ENCODE results near the gene ENPP3.

DNA sequence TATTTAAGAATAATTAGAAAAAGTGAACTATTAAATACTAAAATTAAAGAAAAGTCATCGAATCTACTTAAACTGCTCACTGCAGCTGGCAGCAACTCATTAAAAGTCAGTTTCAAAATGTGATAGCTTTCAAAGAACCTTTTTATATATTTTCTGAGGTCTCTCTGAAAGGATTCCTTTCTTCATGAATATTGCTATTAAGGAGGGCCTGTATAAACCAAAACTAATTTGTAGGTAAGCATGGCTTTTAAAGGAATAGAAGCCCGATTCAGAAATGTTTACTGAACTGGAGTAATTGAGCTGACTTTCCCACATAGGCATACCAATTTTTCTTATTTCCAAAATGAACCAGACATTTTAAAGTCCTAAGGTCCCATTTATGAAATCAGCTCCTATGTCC, 129.5 kb downstream of the ENPP3 start:
- TF ChIP-seq POLR2A (IDR thresholded peaks at IDR 0.05): no peak
- TF ChIP-seq, protein P1, sequence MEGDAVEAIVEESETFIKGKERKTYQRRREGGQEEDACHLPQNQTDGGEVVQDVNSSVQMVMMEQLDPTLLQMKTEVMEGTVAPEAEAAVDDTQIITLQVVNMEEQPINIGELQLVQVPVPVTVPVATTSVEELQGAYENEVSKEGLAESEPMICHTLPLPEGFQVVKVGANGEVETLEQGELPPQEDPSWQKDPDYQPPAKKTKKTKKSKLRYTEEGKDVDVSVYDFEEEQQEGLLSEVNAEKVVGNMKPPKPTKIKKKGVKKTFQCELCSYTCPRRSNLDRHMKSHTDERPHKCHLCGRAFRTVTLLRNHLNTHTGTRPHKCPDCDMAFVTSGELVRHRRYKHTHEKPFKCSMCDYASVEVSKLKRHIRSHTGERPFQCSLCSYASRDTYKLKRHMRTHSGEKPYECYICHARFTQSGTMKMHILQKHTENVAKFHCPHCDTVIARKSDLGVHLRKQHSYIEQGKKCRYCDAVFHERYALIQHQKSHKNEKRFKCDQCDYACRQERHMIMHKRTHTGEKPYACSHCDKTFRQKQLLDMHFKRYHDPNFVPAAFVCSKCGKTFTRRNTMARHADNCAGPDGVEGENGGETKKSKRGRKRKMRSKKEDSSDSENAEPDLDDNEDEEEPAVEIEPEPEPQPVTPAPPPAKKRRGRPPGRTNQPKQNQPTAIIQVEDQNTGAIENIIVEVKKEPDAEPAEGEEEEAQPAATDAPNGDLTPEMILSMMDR (IDR thresholded peaks at IDR 0.05): no peak
- no peak for TF ChIP-seq POLR2AphosphoS5 (IDR thresholded peaks at IDR 0.05; ENCODE audit: insufficient read depth in 1 of 2, low read depth in 1 of 2)
